ENCODE measurements around the gene MXRA7. TPM values are rescaled to one million over a fixed set of nuclear protein-coding genes. Genes with fewer than 3 reads are reported as not detected.
"Not testable (repeated sequence)": the region's sequence is repeated elsewhere in the genome, so short reads cannot be mapped to it uniquely, and the experiment has no call there.

Gene MXRA7
- total RNA-seq, 2 experiments from 2014 or later = 7.5 to 8.0 TPM

DNA sequence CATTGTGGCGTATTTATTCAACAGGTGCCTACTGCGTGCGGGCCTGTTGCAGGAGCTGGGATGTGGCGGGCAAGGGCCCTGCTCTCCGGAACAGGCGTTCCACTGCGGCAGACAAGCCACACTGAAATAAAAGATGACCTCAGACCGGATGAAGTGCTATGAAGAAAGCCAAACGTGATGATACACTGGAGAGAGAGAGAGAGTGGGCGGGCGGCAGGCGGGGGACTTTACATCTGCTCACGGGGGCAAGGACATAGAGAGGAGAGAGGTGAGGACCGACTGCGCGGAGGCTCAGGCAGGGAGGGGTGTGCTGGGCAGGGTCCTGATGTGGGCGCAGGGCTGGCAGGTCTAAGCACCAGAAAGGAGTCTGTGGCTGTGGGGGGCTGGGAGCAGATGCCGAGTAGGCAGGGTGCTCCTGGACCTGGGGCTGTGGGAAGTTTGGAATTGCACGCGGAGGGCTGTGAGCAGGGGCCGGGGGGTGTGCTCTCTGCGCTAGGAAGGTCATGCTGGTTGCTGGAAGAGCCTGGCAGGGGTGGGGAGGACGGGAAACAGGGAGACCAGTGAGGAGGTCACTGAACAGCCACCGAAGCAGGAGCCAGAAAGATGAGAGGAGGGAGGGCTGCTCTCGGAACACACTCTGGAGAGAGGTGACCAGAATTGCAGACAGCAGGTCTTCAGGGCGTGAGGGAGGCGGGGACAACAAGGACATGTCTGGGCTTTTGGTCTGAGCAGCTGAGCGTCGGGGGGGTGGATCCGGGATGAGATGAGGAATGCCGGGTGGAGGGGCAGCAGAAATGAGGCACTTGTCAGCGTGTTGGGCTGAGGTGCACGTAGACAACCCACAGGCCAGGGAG is 9.9 kb downstream of the MXRA7 start:
- CTCF ChIA-PET = interaction anchor here (2.8 kb wide), 1 partner anchor 19 kb away, joined by 10 read pairs; no protein-coding TSS in a partner anchor

GRCh38 chr17:76700270-76700616 is 10.5 kb downstream of the MXRA7 start:
- no peak overlapping the region for H3K27ac Mint-ChIP-seq
- no peak overlapping the region for H3K4me3 Mint-ChIP-seq
- H3K4me1 Mint-ChIP-seq (ENCODE audit: low read depth) = peaks cover 7% of the 10 kb centered on the region
- DNase-seq = no peak
- H3K36me3 Mint-ChIP-seq = no peaks in the 10 kb centered on the region
- ChIA-PET CTCF (no interaction called here), POLR2A (no interaction called here)
- no peaks in the 10 kb centered on the region for H3K27me3 Mint-ChIP-seq
- intact Hi-C loops (cut with micrococcal nuclease) = no loop called here
- no peaks in the 10 kb centered on the region for H3K9me3 Mint-ChIP-seq

More for the DNA sequence above, 9.9 kb downstream of the MXRA7 start:
- H3K4me3 Mint-ChIP-seq = no peak overlapping the region
- no peak for DNase-seq
- POLR2A ChIA-PET = no interaction called here
- peaks cover 3% of the 10 kb centered on the region for H3K4me1 Mint-ChIP-seq (ENCODE audit: low read depth)
- no peaks in the 10 kb centered on the region for H3K9me3 Mint-ChIP-seq
- no peak overlapping the region for H3K27ac Mint-ChIP-seq
- H3K27me3 Mint-ChIP-seq = no peaks in the 10 kb centered on the region
- no peaks in the 10 kb centered on the region for H3K36me3 Mint-ChIP-seq
- intact Hi-C loops (cut with micrococcal nuclease) = no loop called here

DNA sequence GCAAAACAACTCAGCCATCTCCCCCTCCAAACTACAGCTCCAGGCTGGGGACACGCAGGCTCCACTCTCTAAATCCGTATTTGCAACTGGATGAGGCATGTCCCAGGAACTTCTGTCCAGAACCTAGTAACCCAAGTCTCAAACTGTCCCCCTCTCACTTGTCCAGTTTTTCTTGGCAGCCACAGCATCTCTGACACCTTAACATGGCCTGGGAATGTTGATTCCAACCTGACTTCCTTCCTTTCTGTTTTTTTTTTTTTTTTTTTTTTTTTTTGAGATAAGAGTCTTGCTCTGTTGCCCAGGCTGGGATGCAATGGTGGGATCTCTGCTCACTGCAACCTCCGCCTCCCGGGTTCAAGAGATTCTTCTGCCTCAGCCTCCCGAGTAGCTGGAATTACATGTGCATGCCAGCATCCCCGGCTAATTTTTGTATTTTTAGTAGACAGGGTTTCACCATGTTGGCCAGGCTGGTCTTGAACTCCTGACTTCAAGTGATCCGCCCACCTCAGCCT is 12.2 kb downstream of the MXRA7 start:
- CTCF ChIA-PET = interaction anchor here (0.8 kb wide), 1 partner anchor 19 kb away, joined by 3 read pairs; no protein-coding TSS in a partner anchor
- H3K27ac Mint-ChIP-seq; intact Hi-C loops (cut with micrococcal nuclease); H3K36me3 Mint-ChIP-seq; H3K9me3 Mint-ChIP-seq; H3K4me1 Mint-ChIP-seq (ENCODE audit: low read depth); H3K27me3 Mint-ChIP-seq; DNase-seq; H3K4me3 Mint-ChIP-seq; POLR2A ChIA-PET: not testable (repeated sequence)

GRCh38 chr17:76697702-76698465 is 12.9 kb downstream of the MXRA7 start:
- Mint-ChIP-seq H3K27ac (no peak overlapping the region), H3K9me3 (no peaks in the 10 kb centered on the region), H3K4me3 (no peak overlapping the region), H3K36me3 (no peaks in the 10 kb centered on the region), H3K4me1 (ENCODE audit: low read depth) (peaks cover 9% of the 10 kb centered on the region), H3K27me3 (peaks cover 1% of the 10 kb centered on the region)
- intact Hi-C loops (cut with micrococcal nuclease) = no loop called here
- POLR2A ChIA-PET = no interaction called here
- DNase-seq = no peak
- CTCF ChIA-PET = interaction anchor here (0.8 to 1.3 kb wide), 3 partner anchors 16 to 74 kb away, joined by 3 read pairs; no protein-coding TSS in a partner anchor

- peaks cover 1% of the 10 kb centered on the region for H3K27me3 Mint-ChIP-seq
- no peaks in the 10 kb centered on the region for H3K36me3 Mint-ChIP-seq
- no peak overlapping the region for H3K27ac Mint-ChIP-seq
- H3K4me3 Mint-ChIP-seq = no peak overlapping the region
- intact Hi-C loops (cut with micrococcal nuclease) = no loop called here
- CTCF ChIA-PET = interaction anchor here (1.0 to 1.3 kb wide), 2 partner anchors 17 to 73 kb away, joined by 3 read pairs; no protein-coding TSS in a partner anchor
- no peak for DNase-seq
- H3K4me1 Mint-ChIP-seq (ENCODE audit: low read depth) = peaks cover 9% of the 10 kb centered on the region
- POLR2A ChIA-PET = no interaction called here
- H3K9me3 Mint-ChIP-seq = no peaks in the 10 kb centered on the region
These were observed 13.7 kb downstream of the MXRA7 start for GRCh38 chr17:76696763-76697701.

GRCh38 chr17:76695059-76695831 is 15.5 kb downstream of the MXRA7 start:
- no peak overlapping the region for H3K4me3 Mint-ChIP-seq
- H3K4me1 Mint-ChIP-seq (ENCODE audit: low read depth) = peaks cover 9% of the 10 kb centered on the region
- H3K36me3 Mint-ChIP-seq = no peaks in the 10 kb centered on the region
- no peak for DNase-seq
- H3K27me3 Mint-ChIP-seq = peaks cover 1% of the 10 kb centered on the region
- CTCF ChIA-PET = interaction anchor here (0.9 to 2.2 kb wide), 3 partner anchors 14 to 71 kb away, joined by 3 to 6 read pairs (median 4); no protein-coding TSS in a partner anchor
- intact Hi-C loops (cut with micrococcal nuclease) = no loop called here
- POLR2A ChIA-PET = no interaction called here
- H3K9me3 Mint-ChIP-seq = no peaks in the 10 kb centered on the region
- H3K27ac Mint-ChIP-seq = no peak overlapping the region

- no peaks in the 10 kb centered on the region for H3K9me3 Mint-ChIP-seq
- DNase-seq = no peak
- POLR2A ChIA-PET = no interaction called here
- no peaks in the 10 kb centered on the region for H3K36me3 Mint-ChIP-seq
- no peak overlapping the region for H3K27ac Mint-ChIP-seq
- CTCF ChIA-PET = interaction anchor here (0.6 kb wide), 1 partner anchor 68 kb away, joined by 3 read pairs; no protein-coding TSS in a partner anchor
- H3K4me3 Mint-ChIP-seq = no peak overlapping the region
- intact Hi-C loops (cut with micrococcal nuclease) = no loop called here
- peaks cover 1% of the 10 kb centered on the region for H3K27me3 Mint-ChIP-seq
- peaks cover 9% of the 10 kb centered on the region for H3K4me1 Mint-ChIP-seq (ENCODE audit: low read depth)
These were observed 19.2 kb downstream of the MXRA7 start for GRCh38 chr17:76691379-76692191.

GRCh38 chr17:76690596-76691280 is 20.0 kb downstream of the MXRA7 start:
- ChIA-PET POLR2A (no interaction called here), CTCF (interaction anchor here (0.6 to 1.0 kb wide), 2 partner anchors 9 to 67 kb away, joined by 3 read pairs; no protein-coding TSS in a partner anchor)
- Mint-ChIP-seq H3K27ac (no peak overlapping the region), H3K4me3 (no peak overlapping the region), H3K4me1 (ENCODE audit: low read depth) (peaks cover 7% of the 10 kb centered on the region), H3K36me3 (no peaks in the 10 kb centered on the region), H3K27me3 (peaks cover 1% of the 10 kb centered on the region), H3K9me3 (no peaks in the 10 kb centered on the region)
- intact Hi-C loops (cut with micrococcal nuclease) = no loop called here
- no peak for DNase-seq

DNA sequence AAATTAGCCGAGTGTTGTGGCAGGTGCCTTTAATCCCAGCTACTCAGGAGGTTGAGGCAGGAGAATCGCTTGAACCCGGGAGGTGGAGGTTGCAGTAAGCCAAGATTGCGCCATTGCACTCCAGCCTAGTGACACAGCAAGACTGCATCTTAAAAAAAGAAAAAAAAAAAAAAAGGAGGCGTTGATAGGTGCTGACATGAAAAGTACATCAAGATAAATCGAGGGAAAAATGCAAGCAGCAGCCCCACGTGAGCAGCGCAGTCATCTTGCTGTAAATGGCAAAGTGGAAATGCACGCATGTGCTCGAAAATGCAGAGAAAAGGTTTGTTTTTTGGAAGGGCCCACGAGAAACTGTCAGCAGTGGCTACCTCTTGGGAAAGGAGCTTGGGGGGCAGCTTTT is 20.9 kb downstream of the MXRA7 start:
- Mint-ChIP-seq H3K4me1 (ENCODE audit: low read depth) (no peaks in the 10 kb centered on the region), H3K36me3 (no peaks in the 10 kb centered on the region), H3K27ac (no peak overlapping the region), H3K9me3 (no peaks in the 10 kb centered on the region), H3K27me3 (peaks cover 1% of the 10 kb centered on the region), H3K4me3 (no peak overlapping the region)
- intact Hi-C loops (cut with micrococcal nuclease) = loop anchor here (10.0 kb wide), 1 partner anchor 65 kb away; no protein-coding TSS in a partner anchor
- POLR2A ChIA-PET = no interaction called here
- no peak for DNase-seq
- CTCF ChIA-PET = no interaction called here

- no peaks in the 10 kb centered on the region for H3K27me3 Mint-ChIP-seq
- no peak overlapping the region for H3K4me3 Mint-ChIP-seq
- no peak for DNase-seq
- H3K9me3 Mint-ChIP-seq = no peaks in the 10 kb centered on the region
- no peaks in the 10 kb centered on the region for H3K4me1 Mint-ChIP-seq (ENCODE audit: low read depth)
- POLR2A ChIA-PET = no interaction called here
- intact Hi-C loops (cut with micrococcal nuclease) = loop anchor here (10.0 kb wide), 1 partner anchor 63 kb away; no protein-coding TSS in a partner anchor
- H3K36me3 Mint-ChIP-seq = no peaks in the 10 kb centered on the region
- no peak overlapping the region for H3K27ac Mint-ChIP-seq
- CTCF ChIA-PET = no interaction called here
These were observed 22.6 kb downstream of the MXRA7 start for GRCh38 chr17:76688165-76688622.

Measured in activated CD4-positive, alpha-beta memory T cell treated with anti-CD3 and anti-CD28 coated beads for 36 hours (primary cell).